Adipose tissue (tissue), 3 donors: ENCODE data around the gene OR6C6. TPM values are rescaled to one million over a fixed set of nuclear protein-coding genes. Genes with fewer than 3 reads are reported as not detected.
"Not testable (repeated sequence)": the region's sequence is repeated elsewhere in the genome, so short reads cannot be mapped to it uniquely, and the experiment has no call there.

Experiments used
- H3K27ac ChIP-seq: one replicate; pipeline ENCODE4 v1.5.1; 2013; ENCODE audit warnings: low read depth, low read length
- WGBS, 3 donors: extraction: QIAGEN DNeasy Blood & Tissue Kit; methylation state at CpG; one replicate each; pipeline ENCODE4 v1.1.7; 2013; 5-methylcytosine and 5-hydroxymethylcytosine counted together
- polyA plus RNA-seq, 3 donors: library from polyadenylated mRNA; stranded (reverse); fragments of 200-250 nt; gene quantifications; one replicate each; pipeline ENCODE4 v1.2.3, GENCODE V29; 2013
- donor health status: healthy with polysubstance abuse.
- donor health status: Bipolar disorder and iron deficiency.
- donor health status: healthy.

OR6C6 gene
- not detected for polyA plus RNA-seq

DNA sequence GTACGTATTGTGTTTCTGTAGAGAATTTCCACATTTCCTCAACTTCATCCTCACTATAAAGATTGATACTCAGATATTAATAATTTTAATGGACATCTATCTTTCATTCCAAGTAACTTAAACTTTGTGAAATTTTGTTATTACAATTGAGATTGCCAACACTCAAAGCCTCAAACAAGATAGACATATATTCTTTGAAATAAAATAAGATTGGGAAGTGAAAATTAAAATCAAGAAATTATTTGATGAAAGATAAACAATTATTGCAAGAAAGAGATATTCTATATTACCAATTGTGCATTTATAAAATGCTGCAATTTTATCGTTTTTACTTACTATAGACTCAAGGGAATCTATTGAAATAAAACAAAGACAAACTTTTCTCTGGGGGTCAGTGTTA, at the start of gene OR6C6:
Gene OR6C6 (minus strand): TSS at position 101 of the 400 bp plus-strand sequence. CDS start 1,337 bp downstream, outside the sequence.
- H3K27ac ChIP-seq = no peak within 1 kb of the TSS
- WGBS, 3 donors = 80 to 83% (median 81%) methylated on average over 2 of the region's 2 CpGs

DNA sequence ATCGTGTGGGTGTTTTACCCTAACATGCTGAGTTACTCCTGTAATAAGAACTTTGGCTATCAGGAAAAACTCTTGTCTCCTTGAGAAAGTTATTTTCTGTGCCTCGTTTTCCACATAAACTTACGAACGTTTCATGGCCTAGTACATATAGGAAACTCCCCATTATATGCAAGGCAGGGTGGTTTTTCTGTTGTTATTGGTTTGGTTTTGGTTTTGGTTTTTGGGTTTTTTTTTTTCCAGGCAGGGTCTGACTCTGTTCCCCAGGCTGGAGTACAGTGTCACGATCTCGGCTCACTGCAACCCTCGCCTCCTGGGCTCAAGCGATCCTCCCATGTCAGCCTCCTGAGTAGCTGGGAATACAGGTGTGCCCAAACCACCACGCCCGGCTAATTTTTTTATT, 39.6 kb upstream of the OR6C6 start:
- WGBS, 3 donors = 87 to 89% (median 87%) methylated on average over 10 of the region's 10 CpGs
- H3K27ac ChIP-seq = no peak overlapping the region

DNA sequence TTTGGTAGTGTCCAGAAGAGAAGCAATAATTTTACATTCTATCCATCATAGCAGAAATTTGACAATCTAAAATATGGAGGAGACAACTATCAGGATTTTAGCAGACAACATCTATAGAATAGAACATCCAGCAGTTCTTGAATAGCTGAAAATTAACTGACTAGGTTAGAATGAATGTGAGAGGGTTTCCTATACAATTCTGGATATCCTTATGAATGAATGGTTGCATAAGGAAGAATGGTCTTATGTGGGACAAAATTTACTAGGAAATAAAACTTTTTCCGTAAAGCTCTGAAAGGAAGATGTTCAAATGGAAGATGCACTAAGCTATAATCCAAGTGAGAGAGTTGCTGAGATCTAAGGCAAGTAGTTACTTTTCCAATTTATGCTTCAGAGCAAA, 34.1 kb upstream of the OR6C6 start, which contains the start of gene OR6C3:
Gene OR6C3 (plus strand): TSS at position 301 of the 400 bp plus-strand sequence. CDS start 955 bp downstream, outside the sequence.
- 82 to 98% (median 95%) methylated on average over 1 of the region's 1 CpG for WGBS, 3 donors
- no peak within 1 kb of the TSS for H3K27ac ChIP-seq

- WGBS, 3 donors = 91 to 94% (median 94%) methylated on average over 6 of the region's 6 CpGs
- not testable (repeated sequence) for H3K27ac ChIP-seq
Observed at GRCh38 chr12:55325801-55326200, 29.4 kb upstream of the OR6C6 start.

GRCh38 chr12:55320201-55320600, 23.8 kb upstream of the OR6C6 start:
- no peak overlapping the region for H3K27ac ChIP-seq
- WGBS, 3 donors = 32 to 84% (median 79%) methylated on average over 4 of the region's 4 CpGs

- no peak within 1 kb of the TSS for H3K27ac ChIP-seq
- 76 to 80% (median 77%) methylated on average over 2 of the region's 2 CpGs for WGBS, 3 donors
Observed at GRCh38 chr12:55314043-55314442, 17.7 kb upstream of the OR6C6 start, which contains the start of gene OR6C1. OR6C1 (plus strand) TSS chr12:55314343; CDS start chr12:55320600, 6,257 bp downstream.

- no peak overlapping the region for H3K27ac ChIP-seq
- 38 to 66% (median 64%) methylated on average over 2 of the region's 2 CpGs for WGBS, 3 donors
Observed at GRCh38 chr12:55289999-55290398, 6.4 kb downstream of the OR6C6 start.

- no peak overlapping the region for H3K27ac ChIP-seq
Observed at GRCh38 chr12:55280991-55281390, 15.4 kb downstream of the OR6C6 start.

GRCh38 chr12:55258303-55258702, 38.1 kb downstream of the OR6C6 start:
- no peak overlapping the region for H3K27ac ChIP-seq
- 67 to 80% (median 72%) methylated on average over 2 of the region's 2 CpGs for WGBS, 3 donors

More at GRCh38 chr12:55280991-55281390, 15.4 kb downstream of the OR6C6 start:
- WGBS, 3 donors = 41 to 65% (median 56%) methylated on average over 2 of the region's 2 CpGs

- WGBS, 3 donors = 87 to 92% (median 92%) methylated on average over 4 of the region's 4 CpGs
- H3K27ac ChIP-seq = no peak overlapping the region
Observed at GRCh38 chr12:55256831-55257230, 39.5 kb downstream of the OR6C6 start.

DNA sequence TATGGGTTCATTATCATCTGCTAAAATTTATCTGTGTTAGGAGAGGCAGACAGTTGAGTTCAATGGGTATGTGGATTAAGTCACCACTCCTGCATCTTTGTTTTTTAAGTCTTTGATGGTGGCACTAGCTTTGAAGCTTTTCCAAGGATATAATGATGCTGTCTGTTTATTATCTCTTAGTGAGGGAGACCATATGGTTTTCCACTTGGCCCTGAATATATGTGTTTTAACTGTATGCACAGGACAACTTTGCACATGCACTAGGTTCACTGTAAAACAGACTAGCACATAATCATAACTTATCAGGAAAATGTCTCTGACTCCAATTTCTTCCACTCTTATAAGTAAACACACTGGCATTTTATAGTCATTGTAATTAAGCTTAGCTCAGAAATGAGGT, 43.1 kb downstream of the OR6C6 start:
- no peak overlapping the region for H3K27ac ChIP-seq

DNA sequence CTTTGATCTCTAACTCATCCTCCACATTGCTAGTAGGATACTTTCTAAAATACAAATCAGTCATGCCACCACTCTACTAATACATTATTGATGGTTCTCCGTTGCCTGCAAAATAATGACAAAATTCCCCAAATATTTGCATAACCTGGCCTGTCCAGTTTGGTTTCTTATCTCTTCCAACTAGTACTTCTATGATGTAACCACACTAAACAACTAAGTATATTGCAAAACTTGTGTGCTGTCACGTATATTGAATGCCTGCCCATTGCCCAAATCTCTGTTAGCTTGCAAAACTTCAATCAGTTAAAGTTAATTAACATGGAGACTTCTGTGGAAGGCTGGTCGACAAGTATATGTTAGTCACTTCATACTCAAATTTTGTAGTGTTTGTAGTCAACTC, 45.4 kb downstream of the OR6C6 start:
- no peak overlapping the region for H3K27ac ChIP-seq
- 42 to 58% (median 58%) methylated on average over 3 of the region's 3 CpGs for WGBS, 3 donors

DNA sequence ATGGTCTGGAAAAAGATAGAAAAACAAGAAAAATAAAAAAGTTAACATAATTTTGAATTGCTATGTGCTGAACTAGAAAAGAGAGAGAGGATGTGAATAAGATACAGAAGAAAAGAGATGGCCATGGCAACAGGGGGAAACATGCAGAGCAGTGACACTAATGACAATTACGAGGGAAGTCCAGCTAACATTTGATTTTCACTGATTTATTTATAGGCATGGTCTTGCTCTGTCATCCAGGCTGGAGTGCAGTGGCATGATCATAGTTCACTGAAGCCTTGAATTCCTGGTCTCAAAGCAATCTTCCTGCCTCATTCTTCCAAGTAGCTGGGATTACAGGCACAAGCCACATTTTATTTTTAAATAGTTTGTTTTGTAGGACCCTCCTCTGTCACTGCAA, 50.2 kb downstream of the OR6C6 start:
- WGBS, 3 donors = 56 to 69% (median 59%) methylated on average over 1 of the region's 1 CpG

DNA sequence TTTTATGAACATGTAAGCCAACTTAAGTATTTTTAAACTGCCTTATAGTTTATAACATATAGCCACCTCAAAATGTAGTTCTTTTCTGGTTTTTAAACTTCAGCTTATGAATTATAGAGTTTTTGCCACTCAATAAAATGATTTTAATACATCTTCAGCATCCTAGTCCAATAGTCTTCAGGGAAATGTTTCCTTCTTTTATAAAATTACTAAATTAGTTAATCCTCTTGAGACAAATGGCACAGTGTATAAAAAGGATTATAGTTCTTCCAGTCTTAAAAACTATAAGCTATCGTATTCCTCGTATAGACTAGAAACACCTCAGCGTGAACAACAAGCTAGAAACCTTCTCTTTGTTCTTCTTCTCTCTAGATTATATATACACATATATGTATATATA, 52.1 kb downstream of the OR6C6 start, which contains the start of gene OR6C74:
Gene OR6C74 (plus strand): TSS at position 301 of the 400 bp plus-strand sequence. CDS start 2,679 bp downstream, outside the sequence.
- no peak within 1 kb of the TSS for H3K27ac ChIP-seq
- 88 to 92% (median 91%) methylated on average over 3 of the region's 3 CpGs for WGBS, 3 donors

More for the DNA sequence above, 50.2 kb downstream of the OR6C6 start:
- no peak overlapping the region for H3K27ac ChIP-seq

Other genes starting within 250 kb of the OR6C6 start
- gene OR9K2, start 170.2 kb downstream of the OR6C6 start, polyA plus RNA-seq = not detected
- not detected for gene OR10A7, start 75.5 kb downstream of the OR6C6 start, polyA plus RNA-seq
- gene OR6C74, start 52.0 kb downstream of the OR6C6 start, polyA plus RNA-seq = not detected
- gene OR6C1, start 17.8 kb upstream of the OR6C6 start, polyA plus RNA-seq = not detected
- gene OR6C3, start 34.2 kb upstream of the OR6C6 start, polyA plus RNA-seq = not detected
- gene OR6C75, start 66.4 kb upstream of the OR6C6 start, polyA plus RNA-seq = under 1 TPM in 1 of 3 donors, not detected in 2; 0.11 TPM
- gene OR6C65, start 104.0 kb upstream of the OR6C6 start, polyA plus RNA-seq = not detected
- gene OR6C76, start 129.7 kb upstream of the OR6C6 start, polyA plus RNA-seq = not detected
- gene OR6C2, start 147.5 kb upstream of the OR6C6 start, polyA plus RNA-seq = not detected
- not detected for gene OR6C70, start 173.6 kb upstream of the OR6C6 start, polyA plus RNA-seq
- gene OR6C68, start 195.8 kb upstream of the OR6C6 start, polyA plus RNA-seq = not detected